Thyroid gland (tissue), 4 donors: ENCODE measurements around the gene SLC51B.

Source experiments
- POLR2A ChIP-seq, 2 donors: fragments of 450-650 bp; IDR thresholded peaks; one replicate each; pipeline ENCODE4 v1.6.1; 2017; ENCODE audit warnings: antibody characterized with exemption in 2 of 2, mild to moderate bottlenecking in 2 of 2, moderate library complexity in 1 of 2
- TF ChIP-seq, protein P1 (sequence below), 6 experiments: fragments of 200-600 bp in 3 of 6; fragments of 450-650 bp in 3 of 6; sonication (generic) in 3 of 6; IDR thresholded peaks; one replicate each; pipeline ENCODE4 v1.5.1; 2016 to 2019; ENCODE audit warnings: antibody characterized with exemption in 6 of 6, mild to moderate bottlenecking in 2 of 6, inconsistent platforms in 1 of 6, moderate library complexity in 1 of 6

DNA sequence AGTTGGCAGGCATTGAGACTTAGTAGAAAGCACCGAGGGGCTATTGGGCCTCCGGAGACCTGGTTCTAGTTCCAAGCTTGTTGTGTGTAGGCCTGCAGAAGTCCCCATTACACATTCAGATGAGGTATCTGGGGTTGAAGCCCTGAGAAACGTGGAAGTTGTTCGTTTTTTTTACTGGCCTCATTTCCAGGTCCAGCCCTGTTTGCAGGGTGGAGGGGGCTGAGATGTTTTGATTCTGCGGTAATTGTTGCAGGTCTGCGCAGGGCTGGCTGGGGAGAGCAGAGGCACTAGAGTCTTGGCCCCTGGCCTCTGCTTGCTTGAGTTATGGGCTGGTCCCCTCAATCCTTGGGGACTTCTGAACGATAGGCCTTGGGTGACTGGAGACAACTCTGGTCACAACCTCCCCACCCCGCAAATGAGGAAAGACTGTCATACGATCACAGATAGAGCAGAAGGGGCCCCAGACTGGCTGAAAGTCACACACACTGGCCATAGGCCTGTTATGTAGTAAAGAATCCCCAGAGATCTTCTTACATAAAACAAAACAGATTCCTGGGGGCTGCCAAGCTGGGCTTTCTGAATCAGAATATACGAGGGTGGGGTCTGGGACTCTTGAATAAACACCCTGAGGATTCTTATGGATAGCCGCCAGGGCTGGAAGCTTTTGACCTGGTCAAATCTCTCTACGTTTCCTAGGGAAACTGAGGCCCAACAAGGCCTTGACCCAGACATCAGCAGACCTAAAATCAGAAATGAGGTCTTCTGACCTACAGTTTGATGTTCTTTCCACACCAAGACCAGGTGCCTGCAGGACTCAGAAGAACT lies 47.0 kb downstream of the SLC51B start:
- TF ChIP-seq POLR2A (IDR thresholded peaks at IDR 0.05): no peak
- TF ChIP-seq, protein P1, sequence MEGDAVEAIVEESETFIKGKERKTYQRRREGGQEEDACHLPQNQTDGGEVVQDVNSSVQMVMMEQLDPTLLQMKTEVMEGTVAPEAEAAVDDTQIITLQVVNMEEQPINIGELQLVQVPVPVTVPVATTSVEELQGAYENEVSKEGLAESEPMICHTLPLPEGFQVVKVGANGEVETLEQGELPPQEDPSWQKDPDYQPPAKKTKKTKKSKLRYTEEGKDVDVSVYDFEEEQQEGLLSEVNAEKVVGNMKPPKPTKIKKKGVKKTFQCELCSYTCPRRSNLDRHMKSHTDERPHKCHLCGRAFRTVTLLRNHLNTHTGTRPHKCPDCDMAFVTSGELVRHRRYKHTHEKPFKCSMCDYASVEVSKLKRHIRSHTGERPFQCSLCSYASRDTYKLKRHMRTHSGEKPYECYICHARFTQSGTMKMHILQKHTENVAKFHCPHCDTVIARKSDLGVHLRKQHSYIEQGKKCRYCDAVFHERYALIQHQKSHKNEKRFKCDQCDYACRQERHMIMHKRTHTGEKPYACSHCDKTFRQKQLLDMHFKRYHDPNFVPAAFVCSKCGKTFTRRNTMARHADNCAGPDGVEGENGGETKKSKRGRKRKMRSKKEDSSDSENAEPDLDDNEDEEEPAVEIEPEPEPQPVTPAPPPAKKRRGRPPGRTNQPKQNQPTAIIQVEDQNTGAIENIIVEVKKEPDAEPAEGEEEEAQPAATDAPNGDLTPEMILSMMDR (IDR thresholded peaks at IDR 0.05): no peak
